Osteoblast (primary cell): ENCODE data around the gene DNAJC3. TPM values are rescaled to one million over a fixed set of nuclear protein-coding genes. Genes with fewer than 3 reads are reported as not detected.

ENCODE experiments used
- DNase-seq: peaks from one replicate; pipeline ENCODE4 v3.0.0; 2011; ENCODE audit warnings: low spot score, mixed read lengths; ENCODE audit not compliant: insufficient read length; ENCODE audit errors: missing footprints
- H2AFZ ChIP-seq: 2 replicates; pipeline ENCODE4 v1.6.0; 2011; ENCODE audit warnings: mild to moderate bottlenecking, low read length
- H3K27ac ChIP-seq: 2 replicates; pipeline ENCODE4 v1.5.1; 2011; ENCODE audit warnings: mild to moderate bottlenecking, low read depth, low read length, moderate library complexity
- H3K27me3 ChIP-seq: 2 replicates; pipeline ENCODE4 v1.6.0; 2012; ENCODE audit warnings: mild to moderate bottlenecking, control low read depth, inconsistent platforms, low read length, moderate library complexity; ENCODE audit not compliant: insufficient read depth
- H3K36me3 ChIP-seq: 2 replicates; pipeline ENCODE4 v1.5.1; 2011; ENCODE audit warnings: mild to moderate bottlenecking, low read length, control low read depth, moderate library complexity; ENCODE audit not compliant: insufficient read depth
- H3K4me1 ChIP-seq: 2 replicates; pipeline ENCODE4 v1.5.1; 2011; ENCODE audit warnings: mild to moderate bottlenecking, low read length, control low read depth, moderate library complexity; ENCODE audit not compliant: insufficient read depth
- H3K4me2 ChIP-seq: 2 replicates; pipeline ENCODE4 v1.6.0; 2011; ENCODE audit warnings: mild to moderate bottlenecking, low read length; ENCODE audit not compliant: insufficient read depth
- H3K4me3 ChIP-seq: fragments of 200-600 bp; sonication (generic); 3 replicates; pipeline ENCODE4 v1.5.1; 2012; ENCODE audit warnings: mild to moderate bottlenecking, low read length, inconsistent platforms; ENCODE audit not compliant: insufficient read depth
- H3K79me2 ChIP-seq: 2 replicates; pipeline ENCODE4 v1.6.0; 2012; ENCODE audit warnings: mild to moderate bottlenecking, low read length, control low read depth, inconsistent platforms; ENCODE audit not compliant: insufficient read depth
- H3K9me3 ChIP-seq: 2 replicates; pipeline ENCODE4 v1.5.1; 2011; ENCODE audit warnings: low read depth, low read length, control low read depth
- H4K20me1 ChIP-seq: 2 replicates; pipeline ENCODE4 v1.6.0; 2012; ENCODE audit warnings: mild to moderate bottlenecking, low read length, control low read depth; ENCODE audit not compliant: insufficient read depth
- CTCF ChIP-seq: IDR thresholded peaks from 2 replicates; pipeline ENCODE4 v1.5.1; 2011; ENCODE audit warnings: mild to moderate bottlenecking, low read depth, low read length, moderate library complexity; ENCODE audit errors: extremely low read depth
- total RNA-seq: library from RNA; depleted of rRNA; stranded (reverse); fragments of >200 nt; gene quantifications from 2 replicates; pipeline ENCODE4 v1.2.3, GENCODE V29; 2012

Gene DNAJC3
- total RNA-seq, 1 donor, result 58.6 TPM

- Histone ChIP-seq H4K20me1 (peaks cover 4% of the 10 kb centered on the region), H2AFZ (no peak overlapping the region), H3K4me1 (peaks cover 19% of the 10 kb centered on the region), H3K79me2 (peaks cover 38% of the 10 kb centered on the region), H3K4me3 (peak overlapping the region; percentile 78), H3K9me3 (no peaks in the 10 kb centered on the region), H3K27me3 (no peaks in the 10 kb centered on the region), H3K27ac (peak overlapping the region; percentile 54), H3K4me2 (peak overlapping the region; percentile 91), H3K36me3 (peaks cover 15% of the 10 kb centered on the region)
- TF ChIP-seq CTCF, result no peak
- DNase-seq, result no peak
Observed at GRCh38 chr13:95642999-95643398, 33.9 kb upstream of the DNAJC3 start.

- peak overlapping the region; percentile 54 for H3K27ac ChIP-seq
- peaks cover 19% of the 10 kb centered on the region for H3K4me1 ChIP-seq
- H3K36me3 ChIP-seq, result peaks cover 10% of the 10 kb centered on the region
- no peak for DNase-seq
- H4K20me1 ChIP-seq, result peaks cover 4% of the 10 kb centered on the region
- peak overlapping the region; percentile 85 for H2AFZ ChIP-seq
- TF ChIP-seq CTCF, result no peak
- H3K9me3 ChIP-seq, result no peaks in the 10 kb centered on the region
- H3K27me3 ChIP-seq, result no peaks in the 10 kb centered on the region
- peak overlapping the region; percentile 78 for H3K4me3 ChIP-seq
- peaks cover 37% of the 10 kb centered on the region for H3K79me2 ChIP-seq
- peak overlapping the region; percentile 91 for H3K4me2 ChIP-seq
Observed at GRCh38 chr13:95643571-95643935, 33.4 kb upstream of the DNAJC3 start.

GRCh38 chr13:95643936-95644598, 32.9 kb upstream of the DNAJC3 start:
- TF ChIP-seq CTCF, result no peak
- Histone ChIP-seq H4K20me1 (peaks cover 4% of the 10 kb centered on the region), H3K4me3 (peak overlapping the region; percentile 78), H3K27ac (peak overlapping the region; percentile 54), H3K4me2 (peak overlapping the region; percentile 91), H2AFZ (peak overlapping the region; percentile 85), H3K4me1 (peaks cover 22% of the 10 kb centered on the region), H3K27me3 (no peaks in the 10 kb centered on the region), H3K9me3 (no peaks in the 10 kb centered on the region), H3K79me2 (peaks cover 32% of the 10 kb centered on the region), H3K36me3 (peaks cover 5% of the 10 kb centered on the region)
- peak; percentile 81 for DNase-seq

- peaks cover 32% of the 10 kb centered on the region for H3K79me2 ChIP-seq
- peak within 1 kb of the TSS; percentile 63 for H3K27ac ChIP-seq
- TF ChIP-seq CTCF, result no peak
- peak within 1 kb of the TSS; percentile 91 for H3K4me2 ChIP-seq
- H4K20me1 ChIP-seq, result peaks cover 4% of the 10 kb centered on the region
- H3K4me3 ChIP-seq, result peak within 1 kb of the TSS; percentile 78
- peaks cover 3% of the 10 kb centered on the region for H3K36me3 ChIP-seq
- no peaks in the 10 kb centered on the region for H3K27me3 ChIP-seq
- DNase-seq, result peak; percentile 97
- no peaks in the 10 kb centered on the region for H3K9me3 ChIP-seq
- peaks cover 24% of the 10 kb centered on the region for H3K4me1 ChIP-seq
- peak within 1 kb of the TSS; percentile 98 for H2AFZ ChIP-seq
Observed at GRCh38 chr13:95644601-95645052, 32.3 kb upstream of the DNAJC3 start, which contains the start of gene DZIP1. Gene DZIP1, minus strand, starts transcription at chr13:95644706. Its CDS starts 2,677 bp downstream, at chr13:95642029.
